GM19395 (cell line): Measurements from ENCODE around the gene WDR83.
"Not testable (repeated sequence)": the region's sequence is repeated elsewhere in the genome, so short reads cannot be mapped to it uniquely, and the experiment has no call there.

Experiments
- ATAC-seq: cut with Tn5 transposase; IDR thresholded peaks from one replicate; pipeline ENCODE4 v1.9.1; 2021; ENCODE audit warnings: mild to moderate bottlenecking, moderate library complexity; ENCODE audit not compliant: unreplicated experiment

WDR83 gene

DNA sequence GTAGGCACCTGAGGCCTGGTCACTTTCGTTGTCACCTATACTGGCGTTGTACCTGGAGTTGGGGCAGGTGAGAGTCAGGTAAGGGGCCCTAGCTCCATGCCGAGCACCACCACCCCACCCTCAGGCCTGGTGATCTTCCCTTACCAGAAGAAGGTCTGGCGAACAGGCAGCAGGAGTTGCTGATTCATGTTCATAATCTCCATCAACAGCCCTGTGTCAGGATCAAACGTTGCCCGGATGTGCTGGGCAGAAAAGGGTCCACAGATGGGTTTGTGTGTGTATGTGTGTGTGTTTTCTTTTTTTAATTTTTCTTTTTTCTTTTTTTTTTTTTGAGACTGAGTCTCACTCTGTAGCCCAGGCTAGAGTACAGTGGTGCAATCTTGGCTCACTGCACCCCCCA, 14.4 kb upstream of the WDR83 start:
- ATAC-seq, result no peak

GRCh38 chr19:12655546-12655945, 11.1 kb upstream of the WDR83 start:
- ATAC-seq, result no peak

- ATAC-seq, result no peak
Measured at GRCh38 chr19:12656899-12657571, 9.6 kb upstream of the WDR83 start.

DNA sequence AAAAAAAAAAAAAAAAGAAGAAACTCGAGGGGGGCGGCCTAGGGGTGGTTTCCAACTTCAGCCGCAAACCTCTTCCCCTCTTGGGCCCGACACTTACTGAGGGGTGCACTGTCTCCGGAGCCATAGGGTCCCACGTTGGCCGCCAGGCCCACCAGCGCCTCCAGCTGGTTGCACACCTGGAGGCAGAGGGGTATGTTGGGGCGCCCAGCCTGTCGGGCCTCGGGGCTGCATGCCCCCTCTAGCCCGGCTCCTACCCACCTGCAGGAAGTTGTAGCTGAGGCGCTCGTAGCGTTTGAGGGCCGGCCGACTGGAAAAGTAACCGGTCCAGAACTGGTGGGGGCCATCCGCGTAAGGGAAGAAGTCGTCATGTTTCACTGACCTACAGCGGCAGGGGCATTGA, 8.6 kb upstream of the WDR83 start:
- ATAC-seq, result no peak

GRCh38 chr19:12660980-12661379, 5.6 kb upstream of the WDR83 start:
- ATAC-seq, result no peak

DNA sequence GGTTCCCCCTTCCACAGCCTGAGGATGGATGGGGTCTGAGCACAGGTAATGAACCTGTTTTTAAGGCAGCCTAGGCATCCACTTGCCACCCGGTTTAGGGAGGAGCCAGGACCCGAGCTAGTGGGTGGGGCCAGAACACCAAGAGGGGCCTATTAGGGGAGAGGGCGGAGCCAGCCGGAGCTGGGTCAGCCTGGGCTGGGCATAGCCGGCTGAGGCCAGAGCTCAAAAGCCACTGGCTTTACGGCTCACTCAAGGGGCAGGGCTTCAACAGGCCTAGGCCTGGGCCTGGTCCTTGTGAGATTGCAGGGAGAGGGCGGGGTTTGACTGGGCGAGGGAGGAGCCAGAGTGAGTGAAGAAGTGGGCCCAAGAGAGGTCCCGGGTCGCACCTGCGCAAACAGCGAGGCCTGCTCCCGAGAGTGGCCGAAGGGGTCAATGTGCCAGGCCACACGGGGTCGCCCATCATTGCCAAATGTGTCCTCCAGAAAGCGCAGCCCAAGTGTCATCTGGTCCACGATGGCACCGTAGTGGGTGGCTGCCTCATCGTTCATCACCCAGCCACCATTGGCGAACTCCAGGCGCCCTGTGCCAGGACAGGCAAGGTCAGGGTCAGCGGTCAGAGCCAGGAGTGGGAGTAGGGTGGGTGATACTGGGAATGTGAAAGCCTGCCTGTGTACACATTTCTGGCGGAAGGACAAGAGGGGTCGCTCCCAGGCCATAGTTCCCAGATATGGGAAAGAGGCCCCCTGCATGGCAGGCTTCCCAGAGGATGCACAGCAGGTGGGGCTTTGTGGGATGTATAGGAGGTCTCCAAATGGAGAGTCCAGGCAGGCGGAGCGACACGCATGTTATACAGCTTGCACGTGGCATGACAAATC, 2.0 kb upstream of the WDR83 start:
- ATAC-seq, result no peak

- no peak for ATAC-seq
Measured at GRCh38 chr19:12665281-12665573, 1.4 kb upstream of the WDR83 start.

DNA sequence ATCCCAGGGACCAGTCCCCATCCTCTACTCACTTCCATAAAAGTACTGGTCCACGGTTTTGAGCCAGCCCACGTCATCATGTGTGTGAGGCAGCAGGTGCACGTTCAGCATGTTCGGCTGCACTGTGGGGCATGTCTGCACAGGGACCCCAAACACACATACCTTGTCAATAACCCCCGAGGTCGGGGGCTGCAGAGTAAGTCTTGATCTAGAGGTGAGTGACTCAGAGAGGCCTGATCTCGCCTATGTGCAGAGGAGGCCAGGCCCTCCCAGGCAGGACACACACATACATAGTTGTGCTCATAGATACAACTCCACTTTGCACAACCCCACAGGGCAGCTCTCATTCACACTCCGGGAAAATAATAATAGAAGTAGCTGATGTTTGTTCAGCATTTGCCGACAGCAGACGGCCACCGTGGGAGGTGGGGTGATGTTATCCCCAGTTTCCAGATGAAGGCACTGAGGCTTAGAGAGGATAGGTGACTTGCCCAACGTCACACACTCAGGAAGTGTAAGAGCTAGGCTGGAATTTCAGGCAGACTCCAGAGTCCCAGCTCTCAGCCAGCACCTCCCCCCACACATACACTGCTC, 839 bp upstream of the WDR83 start:
- ATAC-seq, result no peak

DNA sequence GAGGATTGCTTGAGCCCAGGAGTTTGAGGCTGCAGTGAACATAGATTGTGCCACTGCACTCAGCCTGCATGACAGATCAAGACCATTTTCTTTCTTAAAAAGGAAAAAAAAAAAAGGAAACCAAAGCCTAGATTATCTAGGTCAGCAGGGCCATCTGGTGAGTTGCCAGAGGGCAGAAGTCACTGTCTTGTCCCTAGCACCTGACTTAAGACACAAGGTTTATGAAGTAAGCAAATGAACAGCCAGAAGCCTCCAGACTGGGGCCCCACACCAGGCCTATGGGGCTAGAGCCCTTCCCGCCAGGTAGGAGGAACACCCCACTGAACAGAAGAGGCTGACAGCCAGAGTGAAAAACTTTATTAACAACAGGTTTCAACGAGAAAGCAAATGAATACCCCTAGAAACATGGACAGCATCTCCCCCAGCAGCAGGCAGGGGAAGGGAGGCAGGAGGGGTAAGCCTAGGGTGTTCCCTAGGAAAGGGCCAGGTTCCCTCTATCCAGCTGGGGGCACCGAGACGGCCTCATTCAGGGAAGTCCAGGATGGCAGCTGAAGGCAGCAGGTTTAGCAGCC, 1.2 kb downstream of the WDR83 start:
- no peak for ATAC-seq

DNA sequence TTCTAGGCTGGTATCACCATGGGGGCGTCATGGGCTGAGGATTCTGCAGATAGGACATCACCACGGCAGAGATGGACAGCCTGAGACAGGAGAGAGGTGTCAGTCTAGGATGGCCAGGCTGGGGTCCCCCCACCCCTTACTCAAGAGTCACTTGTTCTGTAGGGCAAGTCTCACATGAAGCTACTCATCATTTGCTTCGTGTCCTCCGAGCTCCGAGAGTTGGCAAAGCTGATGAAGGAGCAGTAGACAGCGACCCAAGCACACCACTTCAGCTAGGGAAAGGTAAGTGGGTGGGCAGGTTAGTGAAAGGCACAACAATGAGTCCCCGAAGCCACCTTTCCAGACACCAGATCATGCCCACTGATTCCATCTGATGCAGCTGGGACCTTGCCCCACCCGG, 1.7 kb downstream of the WDR83 start:
- no peak for ATAC-seq

DNA sequence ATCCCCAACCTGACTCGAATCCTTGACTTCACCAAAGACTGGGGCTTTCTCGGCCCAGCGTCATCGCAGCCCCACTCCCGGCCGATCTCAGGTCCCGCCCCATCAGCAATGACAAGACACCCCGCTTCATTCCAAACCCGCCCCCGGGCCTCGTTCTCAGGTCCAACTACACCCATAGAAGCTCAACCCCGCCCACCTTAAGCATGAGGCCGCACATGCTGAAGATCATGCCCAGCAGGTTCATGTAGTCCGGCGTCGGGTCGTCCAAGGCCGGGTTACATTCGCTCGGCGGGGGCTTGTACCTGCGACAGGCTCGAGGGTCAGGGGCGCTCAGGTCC, 2.3 kb downstream of the WDR83 start:
- no peak for ATAC-seq

- ATAC-seq, result no peak
Measured at GRCh38 chr19:12669270-12670158, 2.9 kb downstream of the WDR83 start.

DNA sequence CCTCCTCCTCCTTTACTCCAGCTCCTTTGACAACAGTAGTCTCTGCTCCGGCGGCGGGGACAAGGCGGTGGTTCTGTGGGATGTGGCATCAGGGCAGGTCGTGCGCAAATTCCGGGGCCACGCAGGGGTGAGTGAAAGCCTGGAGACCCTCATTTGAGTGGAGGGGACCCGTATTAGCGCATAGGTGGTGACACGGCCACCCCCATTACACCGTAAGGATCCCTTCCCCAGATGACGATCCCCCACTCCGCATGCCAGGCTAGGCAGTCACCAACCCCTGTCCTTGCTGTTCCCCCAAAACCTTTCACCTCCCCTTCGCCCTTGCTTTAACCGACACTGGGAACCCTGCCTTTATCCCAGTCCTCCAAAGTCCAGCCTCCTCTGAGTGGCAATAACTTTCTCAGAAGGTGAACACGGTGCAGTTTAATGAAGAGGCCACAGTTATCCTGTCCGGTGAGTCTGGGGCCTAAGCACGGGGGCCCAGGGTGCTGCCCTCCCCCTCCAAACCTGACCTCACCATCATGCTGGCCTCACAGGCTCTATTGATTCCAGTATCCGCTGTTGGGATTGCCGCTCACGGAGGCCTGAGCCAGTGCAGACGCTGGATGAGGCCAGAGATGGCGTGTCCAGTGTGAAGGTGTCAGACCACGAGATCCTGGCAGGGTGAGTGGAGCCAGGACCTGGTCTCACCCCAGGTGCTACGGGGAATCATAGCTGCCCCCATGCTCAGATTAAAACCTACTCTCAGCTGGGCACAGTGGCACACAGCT, 3.7 kb downstream of the WDR83 start:
- no peak for ATAC-seq

GRCh38 chr19:12672744-12673143, 6.1 kb downstream of the WDR83 start:
- ATAC-seq, result no peak

DNA sequence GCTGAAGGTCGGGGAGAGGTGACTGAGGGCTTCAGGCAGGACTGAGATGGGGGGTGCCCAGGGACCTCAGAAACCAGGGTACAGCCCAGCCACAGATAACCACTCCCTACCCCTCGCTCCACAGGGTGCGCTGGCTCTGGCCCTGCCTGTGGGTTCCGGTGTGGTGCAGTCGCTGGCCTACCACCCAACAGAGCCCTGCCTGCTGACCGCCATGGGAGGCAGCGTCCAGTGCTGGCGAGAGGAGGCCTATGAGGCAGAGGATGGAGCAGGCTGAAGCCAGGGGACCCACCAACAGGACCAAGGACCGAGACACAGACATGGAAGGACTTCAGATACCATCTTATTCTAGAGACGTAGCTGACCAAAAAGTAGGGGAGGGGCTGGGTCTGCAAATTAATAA, 8.8 kb downstream of the WDR83 start:
- ATAC-seq, result no peak

- ATAC-seq, result no peak
Measured at GRCh38 chr19:12675940-12676339, 9.3 kb downstream of the WDR83 start.

DNA sequence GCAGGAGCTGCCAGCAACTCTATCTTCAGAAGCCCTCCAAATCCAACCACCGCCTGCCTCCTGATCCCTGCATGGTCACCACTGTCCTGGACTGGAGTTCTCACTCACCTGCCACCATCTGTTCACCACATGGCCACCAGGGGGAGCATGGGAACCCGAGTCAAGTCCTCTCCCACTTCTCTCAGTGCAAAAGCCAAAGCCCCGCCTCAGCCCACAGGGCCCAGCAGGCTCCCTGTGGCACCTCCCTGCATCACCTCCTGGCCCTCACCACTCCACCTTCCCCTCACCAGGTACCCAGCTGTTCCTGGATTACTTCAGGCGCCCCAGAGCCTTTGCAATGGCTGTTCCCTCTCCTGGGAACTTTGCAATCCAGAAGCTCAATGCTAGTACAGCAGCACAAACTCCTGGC, 9.8 kb downstream of the WDR83 start:
- ATAC-seq, result no peak

GRCh38 chr19:12676928-12677327, 10.3 kb downstream of the WDR83 start:
- no peak for ATAC-seq

GRCh38 chr19:12678039-12678438, 11.4 kb downstream of the WDR83 start:
- not testable (repeated sequence) for ATAC-seq

- no peak for ATAC-seq
Measured at GRCh38 chr19:12680034-12680433, 13.4 kb downstream of the WDR83 start.
